ENCODE results near the gene FAM131A.

DNA sequence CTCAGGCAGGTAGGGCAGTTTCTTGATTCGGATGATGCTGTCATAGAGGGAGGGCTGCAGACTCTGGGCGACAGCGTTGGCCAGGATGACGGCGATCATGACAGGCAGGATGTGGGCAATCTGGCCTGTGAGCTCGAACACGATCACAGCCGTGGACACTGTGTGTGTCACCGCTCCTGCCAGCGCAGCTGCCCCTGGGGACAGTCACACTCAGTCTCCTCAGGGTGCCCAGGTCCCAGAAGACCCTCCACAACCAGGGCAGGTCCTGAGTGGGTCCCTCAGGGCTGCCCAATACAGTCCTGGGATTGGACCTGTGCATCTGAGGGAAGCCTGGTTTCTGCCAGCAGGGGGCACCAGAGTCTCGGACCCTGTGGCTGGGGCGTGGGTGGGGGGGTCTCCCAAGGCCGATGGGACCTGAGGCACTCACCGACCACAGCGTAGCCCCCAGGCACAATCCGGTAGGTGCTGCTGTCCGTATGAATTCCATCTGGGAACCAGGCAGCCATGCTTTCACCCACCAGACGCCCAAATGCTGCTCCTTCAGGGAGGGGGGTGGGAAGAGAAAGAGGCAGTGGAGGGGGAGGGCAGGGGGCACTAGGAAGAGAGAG is 16.8 kb downstream of the FAM131A start:
- TF ChIP-seq, protein P1, sequence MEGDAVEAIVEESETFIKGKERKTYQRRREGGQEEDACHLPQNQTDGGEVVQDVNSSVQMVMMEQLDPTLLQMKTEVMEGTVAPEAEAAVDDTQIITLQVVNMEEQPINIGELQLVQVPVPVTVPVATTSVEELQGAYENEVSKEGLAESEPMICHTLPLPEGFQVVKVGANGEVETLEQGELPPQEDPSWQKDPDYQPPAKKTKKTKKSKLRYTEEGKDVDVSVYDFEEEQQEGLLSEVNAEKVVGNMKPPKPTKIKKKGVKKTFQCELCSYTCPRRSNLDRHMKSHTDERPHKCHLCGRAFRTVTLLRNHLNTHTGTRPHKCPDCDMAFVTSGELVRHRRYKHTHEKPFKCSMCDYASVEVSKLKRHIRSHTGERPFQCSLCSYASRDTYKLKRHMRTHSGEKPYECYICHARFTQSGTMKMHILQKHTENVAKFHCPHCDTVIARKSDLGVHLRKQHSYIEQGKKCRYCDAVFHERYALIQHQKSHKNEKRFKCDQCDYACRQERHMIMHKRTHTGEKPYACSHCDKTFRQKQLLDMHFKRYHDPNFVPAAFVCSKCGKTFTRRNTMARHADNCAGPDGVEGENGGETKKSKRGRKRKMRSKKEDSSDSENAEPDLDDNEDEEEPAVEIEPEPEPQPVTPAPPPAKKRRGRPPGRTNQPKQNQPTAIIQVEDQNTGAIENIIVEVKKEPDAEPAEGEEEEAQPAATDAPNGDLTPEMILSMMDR (IDR thresholded peaks at IDR 0.05; ENCODE audit: insufficient read depth, low read length), result peak; percentile 68
- no peak for TF ChIP-seq POLR2AphosphoS5 (IDR thresholded peaks at IDR 0.05; ENCODE audit: low read depth)
- no peak for TF ChIP-seq GABPA (IDR thresholded peaks at IDR 0.05; ENCODE audit: low read depth)
- no peak for TF ChIP-seq SPI1 (IDR thresholded peaks at IDR 0.05; ENCODE audit: borderline replicate concordance, low read depth)

Data from HL-60 (cell line).